Cardiac muscle cell (in vitro differentiated cells and primary cell): Measurements from ENCODE around the gene RAMP2. TPM values are rescaled to one million over a fixed set of nuclear protein-coding genes. Genes with fewer than 3 reads are reported as not detected.

Experiments
- DNase-seq, 2 donors: peaks; one replicate each; pipeline versions ENCODE4 v3.0.0 to v3.0.0-alpha.2; 2010 to 2017; ENCODE audit warnings: low read depth in 1 of 2, low spot score in 1 of 2
- H3K27ac ChIP-seq: fragments of 200-600 bp; sonication (generic); 2 replicates; pipeline ENCODE4 v1.5.1; 2016
- H3K27me3 ChIP-seq: fragments of 200-600 bp; sonication (generic); 2 replicates; pipeline ENCODE4 v1.6.0; 2016; ENCODE audit warnings: control low read depth
- H3K36me3 ChIP-seq: fragments of 200-600 bp; sonication (generic); 2 replicates; pipeline ENCODE4 v1.5.1; 2016; ENCODE audit warnings: control low read depth
- H3K4me1 ChIP-seq: fragments of 200-600 bp; sonication (generic); 2 replicates; pipeline ENCODE4 v1.8.1; 2017; ENCODE audit warnings: low read depth, mild to moderate bottlenecking, mixed run types
- H3K4me3 ChIP-seq: fragments of 200-600 bp; sonication (generic); 2 replicates; pipeline ENCODE4 v1.5.1; 2016; ENCODE audit warnings: mild to moderate bottlenecking
- H3K9me3 ChIP-seq: fragments of 200-600 bp; sonication (generic); 2 replicates; pipeline ENCODE4 v1.5.1; 2017; ENCODE audit warnings: low read depth, mild to moderate bottlenecking, control low read depth
- CTCF ChIP-seq: IDR thresholded peaks from 2 replicates; pipeline ENCODE4 v1.5.1; 2012; ENCODE audit warnings: low read depth, mild to moderate bottlenecking, low read length
- polyA plus RNA-seq: library from polyadenylated mRNA; unstranded; fragments of >200 nt; fragmentation: Nextera tagmentation; extraction: Ambion mirVana; gene quantifications from 2 replicates; pipeline ENCODE4 v1.2.1, GENCODE V29; 2016
- total RNA-seq: library from RNA; depleted of rRNA; stranded (reverse); fragments of >200 nt; gene quantifications from 2 replicates; pipeline ENCODE4 v1.2.3, GENCODE V29; 2016

RAMP2 gene
- total and polyA plus RNA-seq, 2 experiments from 2014 or later: 16.2 to 20.6 TPM

GRCh38 chr17:42748908-42749798 is 11.9 kb upstream of the RAMP2 start:
- H3K36me3 ChIP-seq: no peaks in the 10 kb centered on the region
- no peak for TF ChIP-seq CTCF
- H3K27me3 ChIP-seq: no peaks in the 10 kb centered on the region
- DNase-seq: no peak
- H3K27ac ChIP-seq: no peak overlapping the region
- peaks cover under 1% of the 10 kb centered on the region for H3K4me1 ChIP-seq
- H3K9me3 ChIP-seq: no peaks in the 10 kb centered on the region
- H3K4me3 ChIP-seq: no peak overlapping the region

- DNase-seq: peak in 1 of 2 donors; percentile 33
- Histone ChIP-seq H3K36me3 (no peaks in the 10 kb centered on the region), H3K9me3 (no peaks in the 10 kb centered on the region)
These were observed 10.2 kb upstream of the RAMP2 start for GRCh38 chr17:42750739-42751344.

GRCh38 chr17:42751628-42752027 is 9.4 kb upstream of the RAMP2 start:
- TF ChIP-seq CTCF: no peak
- peak in 1 of 2 donors; percentile 86 for DNase-seq
- Histone ChIP-seq H3K4me1 (no peaks in the 10 kb centered on the region), H3K4me3 (no peak overlapping the region), H3K9me3 (no peaks in the 10 kb centered on the region), H3K36me3 (no peaks in the 10 kb centered on the region), H3K27me3 (no peaks in the 10 kb centered on the region), H3K27ac (no peak overlapping the region)

More at GRCh38 chr17:42750739-42751344, 10.2 kb upstream of the RAMP2 start:
- no peak overlapping the region for H3K4me3 ChIP-seq
- no peaks in the 10 kb centered on the region for H3K4me1 ChIP-seq
- H3K27me3 ChIP-seq: no peaks in the 10 kb centered on the region
- TF ChIP-seq CTCF: no peak
- no peak overlapping the region for H3K27ac ChIP-seq

GRCh38 chr17:42754782-42755181 is 6.2 kb upstream of the RAMP2 start:
- TF ChIP-seq CTCF: no peak
- Histone ChIP-seq H3K27me3 (no peaks in the 10 kb centered on the region), H3K4me3 (no peak overlapping the region), H3K27ac (no peak overlapping the region), H3K4me1 (no peaks in the 10 kb centered on the region), H3K36me3 (no peaks in the 10 kb centered on the region), H3K9me3 (no peaks in the 10 kb centered on the region)
- no peak for DNase-seq

GRCh38 chr17:42759982-42760651 is 910 bp upstream of the RAMP2 start:
- TF ChIP-seq CTCF: no peak
- no peak for DNase-seq
- Histone ChIP-seq H3K27ac (no peak overlapping the region), H3K27me3 (no peaks in the 10 kb centered on the region), H3K9me3 (no peaks in the 10 kb centered on the region), H3K4me1 (no peaks in the 10 kb centered on the region), H3K4me3 (peak overlapping the region; percentile 45), H3K36me3 (no peaks in the 10 kb centered on the region)
